Heart left ventricle (tissue), 16 donors: Measurements from ENCODE around the gene GARIN5B. TPM values are rescaled to one million over a fixed set of nuclear protein-coding genes. Genes with fewer than 3 reads are reported as not detected.

Source experiments
- ATAC-seq, 4 donors: fragments of 200-7000 bp; cut with Tn5 transposase; one replicate each; pipeline ENCODE4 v1.9.1; 2020 to 2022; ENCODE audit warnings: moderate library complexity in 4 of 4, mild to moderate bottlenecking in 3 of 4, moderate number of reproducible peaks in 1 of 4
- DNase-seq, 5 donors: peaks; one replicate each; pipeline ENCODE4 v3.0.0-alpha.2; 2020
- H3K27ac ChIP-seq, 12 donors: fragments of 200-600 bp; sonication (generic) in 4 of 12; one replicate each; pipeline versions ENCODE4 v1.5.0 to v1.8.0; 2016 to 2022; ENCODE audit warnings: mild to moderate bottlenecking in 2 of 12
- H3K27me3 ChIP-seq, 9 donors: fragments of 200-600 bp; sonication (generic) in 2 of 9; one replicate each; pipeline versions ENCODE4 v1.5.1 to v1.8.0; 2016 to 2022; ENCODE audit warnings: mild to moderate bottlenecking in 3 of 9
- H3K36me3 ChIP-seq, 9 donors: fragments of 200-600 bp; sonication (generic) in 2 of 9; one replicate each; pipeline versions ENCODE4 v1.5.0 to v1.8.0; 2018 to 2022; ENCODE audit warnings: mild to moderate bottlenecking in 2 of 9
- H3K4me1 ChIP-seq, 12 donors: fragments of 200-600 bp; sonication (generic) in 4 of 12; one replicate each; pipeline versions ENCODE4 v1.5.0 to v1.8.0; 2016 to 2022; ENCODE audit warnings: mild to moderate bottlenecking in 3 of 12
- H3K4me3 ChIP-seq, 12 donors: fragments of 200-600 bp; sonication (generic) in 4 of 12; one replicate each; pipeline versions ENCODE4 v1.5.0 to v1.8.0; 2017 to 2022; ENCODE audit warnings: mild to moderate bottlenecking in 9 of 12, moderate library complexity in 4 of 12
- H3K9me3 ChIP-seq, 12 donors: fragments of 200-600 bp; sonication (generic) in 4 of 12; one replicate each; pipeline versions ENCODE4 v1.5.0 to v1.8.0; 2016 to 2022; ENCODE audit warnings: mild to moderate bottlenecking in 1 of 12
- CTCF ChIP-seq, 12 donors: fragments of 200-600 bp; sonication (generic) in 4 of 12; IDR thresholded peaks; one replicate each; pipeline versions ENCODE4 v1.5.0 to v1.8.0; 2018 to 2022; ENCODE audit warnings: antibody characterized with exemption in 12 of 12, mild to moderate bottlenecking in 5 of 12
- POLR2A ChIP-seq, 2 donors: fragments of 450-650 bp; IDR thresholded peaks; one replicate each; pipeline ENCODE4 v1.6.1; 2017; ENCODE audit warnings: antibody characterized with exemption in 2 of 2, mild to moderate bottlenecking in 2 of 2, moderate library complexity in 2 of 2
- WGBS, 4 donors: extraction: QIAGEN DNeasy Blood & Tissue Kit in 2 of 4; methylation state at CpG; one replicate each; pipeline versions ENCODE4 v1.1.5 to v1.1.7; 2013 to 2018; 5-methylcytosine and 5-hydroxymethylcytosine counted together
- intact Hi-C, 10 donors: fragments of 100-400 bp; cut with DNase I; formaldehyde crosslinking; loops; one replicate each; pipeline versions ENCODE4 v1.11.1 to v1.14.2; 2022
- polyA plus RNA-seq, 2 donors: library from polyadenylated mRNA; stranded (reverse); fragments of 200-250 nt; gene quantifications; one replicate each; pipeline ENCODE4 v1.2.3, GENCODE V29; 2013
- total RNA-seq, 9 donors: library from RNA; depleted of rRNA in 2 of 9; stranded (reverse); fragments of >200 nt in 2 of 9; fragmentation: NEBNext Ultra II Directional in 3 of 9; extraction: Animal tissue kit (Norgen Biotek cat#: 25700) in 3 of 9; gene quantifications; one replicate each; pipeline versions ENCODE4 v1.1.0 to v1.2.4, GENCODE V29; 2016 to 2023
- donor health status: ischemic (EF 13 %, LVEDD 7.1; RV severe dilation, severe dysfunction).
- donor health status: healthy with polysubstance abuse.
- donor health status: DM: no; HTN: yes; CAD: no.
- donor health status: DM: no; HTN: no; CAD: no.
- donor health status: ischemic (EF 25% LVEDD 6.9; RV normal size, moderate dysfunction).
- donor health status: ischemic (EF 25% LVEDD 5.7; RV mildly dilated, moderate dysfunction).
- donor health status: healthy.
- donor health status: DM: yes; HTN: yes; CAD: no.
- donor health status: ischemic (EF 35%, LVEDD 5.7; RV mildly dilated, moderate dysfunction).
- donor health status: nonischemic (EF 11% LVEDD 7.7; RV severe dilation, severe dysfunction).
- donor health status: DM: yes; HTN: yes; CAD: no.
- donor health status: PGD.
- donor health status: ischemic (EF 29% LVEDD 5.4; RV normal size, mild dysfunction).
- donor health status: nonischemic (EF 23%, LVEDD 6.1; RV moderate dilation, normal function).

The GARIN5B gene
- total and polyA plus RNA-seq, 11 donors = not detected

GRCh38 chr19:55365245-55365644 is 2.2 kb upstream of the GARIN5B start:
- Histone ChIP-seq H3K9me3 (no peaks in the 10 kb centered on the region), H3K4me3 (no peak overlapping the region), H3K36me3 (no peaks in the 10 kb centered on the region), H3K27me3 (peaks cover 20 to 35% (median 24%) of the 10 kb centered on the region in 9 donors), H3K27ac (no peak overlapping the region), H3K4me1 (peaks cover 0 to 18% (median 0%) of the 10 kb centered on the region in 12 donors)
- ATAC-seq (no peak), DNase-seq (no peak)
- intact Hi-C loops = no loop called here
- WGBS, 4 donors = 78 to 91% (median 85%) methylated on average over 8 of the region's 8 CpGs
- TF ChIP-seq POLR2A (IDR thresholded peaks at IDR 0.05) = no peak
- TF ChIP-seq CTCF (IDR thresholded peaks at IDR 0.05) = no peak

GRCh38 chr19:55362174-55362989 is 678 bp downstream of the GARIN5B start:
- peaks cover 0 to 9% (median 0%) of the 10 kb centered on the region in 9 donors for H3K27me3 ChIP-seq
- ATAC-seq = no peak

GRCh38 chr19:55360902-55361301 is 2.2 kb downstream of the GARIN5B start:
- no peak overlapping the region for H3K27ac ChIP-seq
- H3K4me3 ChIP-seq = no peak overlapping the region
- 89 to 92% (median 91%) methylated on average over 16 of the region's 16 CpGs for WGBS, 4 donors
- no peaks in the 10 kb centered on the region for H3K9me3 ChIP-seq
- no peak for DNase-seq
- intact Hi-C loops = no loop called here
- H3K4me1 ChIP-seq = no peaks in the 10 kb centered on the region
- TF ChIP-seq CTCF (IDR thresholded peaks at IDR 0.05) (no peak), POLR2A (IDR thresholded peaks at IDR 0.05) (no peak)
- H3K27me3 ChIP-seq = peaks cover 0 to 18% (median 2%) of the 10 kb centered on the region in 9 donors
- H3K36me3 ChIP-seq = no peaks in the 10 kb centered on the region
- no peak for ATAC-seq

More at GRCh38 chr19:55362174-55362989, 678 bp downstream of the GARIN5B start:
- H3K36me3 ChIP-seq = no peaks in the 10 kb centered on the region
- peak in 1 of 5 donors; percentile 34 for DNase-seq
- H3K4me3 ChIP-seq = no peak overlapping the region
- intact Hi-C loops = no loop called here
- no peaks in the 10 kb centered on the region for H3K4me1 ChIP-seq
- H3K9me3 ChIP-seq = no peaks in the 10 kb centered on the region
- H3K27ac ChIP-seq = no peak overlapping the region
- WGBS, 4 donors = 69 to 76% (median 73%) methylated on average over 30 to 38 of the region's 38 CpGs
- TF ChIP-seq POLR2A (IDR thresholded peaks at IDR 0.05) (no peak), CTCF (IDR thresholded peaks at IDR 0.05) (no peak)

GRCh38 chr19:55358943-55359908 is 3.8 kb downstream of the GARIN5B start:
- Histone ChIP-seq H3K27me3 (peaks cover 1 to 30% (median 14%) of the 10 kb centered on the region in 9 donors), H3K4me3 (no peak overlapping the region), H3K9me3 (no peaks in the 10 kb centered on the region), H3K4me1 (peaks cover 0 to 7% (median 4%) of the 10 kb centered on the region in 12 donors), H3K27ac (no peak overlapping the region), H3K36me3 (no peaks in the 10 kb centered on the region)
- intact Hi-C loops = no loop called here
- 57 to 72% (median 61%) methylated on average over 31 to 32 of the region's 32 CpGs for WGBS, 4 donors
- ATAC-seq = no peak
- TF ChIP-seq CTCF (IDR thresholded peaks at IDR 0.05) (no peak), POLR2A (IDR thresholded peaks at IDR 0.05) (no peak)
- DNase-seq = no peak
